IPS-15b (cell line): Measurements from ENCODE around the gene CALD1.

Experiments used
- H3K27me3 ChIP-seq: one replicate; pipeline ENCODE4 v1.6.1; 2013; ENCODE audit warnings: low read length; ENCODE audit not compliant: control insufficient read depth, insufficient read depth
- H3K36me3 ChIP-seq: one replicate; pipeline ENCODE4 v1.6.1; 2013; ENCODE audit warnings: low read length; ENCODE audit not compliant: control insufficient read depth, insufficient read depth
- H3K4me1 ChIP-seq: one replicate; pipeline ENCODE4 v1.6.1; 2013; ENCODE audit warnings: mild to moderate bottlenecking, low read length; ENCODE audit not compliant: control insufficient read depth, insufficient read depth
- H3K4me3 ChIP-seq: one replicate; pipeline ENCODE4 v1.5.1; 2013; ENCODE audit warnings: low read depth, low read length
- H3K9ac ChIP-seq: one replicate; pipeline ENCODE4 v1.6.1; 2013; ENCODE audit warnings: low read depth, mild to moderate bottlenecking, low read length
- H3K9me3 ChIP-seq: one replicate; pipeline ENCODE4 v1.6.1; 2013; ENCODE audit warnings: mild to moderate bottlenecking, low read length; ENCODE audit not compliant: control insufficient read depth, insufficient read depth

CALD1 gene

DNA sequence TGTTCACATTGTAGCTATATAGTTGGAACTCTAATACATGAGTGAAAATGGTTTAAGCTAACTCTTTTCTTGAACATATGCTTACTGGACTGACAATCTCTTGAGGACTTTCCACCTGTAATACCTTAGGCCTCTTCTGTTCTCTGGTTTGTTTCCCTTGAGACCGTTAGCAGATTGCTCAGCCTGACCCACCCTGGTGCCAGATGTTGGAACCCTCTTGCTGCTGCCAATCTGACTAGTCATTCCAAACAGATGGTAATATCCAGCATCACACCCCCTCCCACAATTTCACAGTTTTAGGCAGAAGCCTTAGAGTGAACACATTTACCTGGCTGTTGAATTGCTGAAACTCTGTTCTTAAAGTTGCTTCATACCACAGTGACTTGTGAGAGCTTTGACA lies 18.7 kb downstream of the CALD1 start:
- Histone ChIP-seq H3K27me3 (no peaks in the 10 kb centered on the region), H3K9me3 (no peaks in the 10 kb centered on the region), H3K9ac (no peak overlapping the region), H3K4me1 (no peaks in the 10 kb centered on the region), H3K4me3 (no peak overlapping the region), H3K36me3 (no peaks in the 10 kb centered on the region)

- Histone ChIP-seq H3K27me3 (no peaks in the 10 kb centered on the region), H3K36me3 (no peaks in the 10 kb centered on the region), H3K4me3 (no peak overlapping the region), H3K9me3 (no peaks in the 10 kb centered on the region), H3K9ac (no peak overlapping the region), H3K4me1 (no peaks in the 10 kb centered on the region)
These were observed 19.9 kb downstream of the CALD1 start for GRCh38 chr7:134799377-134799776.

- Histone ChIP-seq H3K4me1 (no peaks in the 10 kb centered on the region), H3K9ac (no peak overlapping the region), H3K9me3 (no peaks in the 10 kb centered on the region), H3K36me3 (no peaks in the 10 kb centered on the region), H3K27me3 (no peaks in the 10 kb centered on the region), H3K4me3 (no peak overlapping the region)
These were observed 23.3 kb downstream of the CALD1 start for GRCh38 chr7:134802762-134803161.

- Histone ChIP-seq H3K27me3 (no peaks in the 10 kb centered on the region), H3K9ac (no peak overlapping the region), H3K4me3 (no peak overlapping the region), H3K36me3 (no peaks in the 10 kb centered on the region), H3K9me3 (no peaks in the 10 kb centered on the region), H3K4me1 (no peaks in the 10 kb centered on the region)
These were observed 24.9 kb downstream of the CALD1 start for GRCh38 chr7:134804351-134804750.

DNA sequence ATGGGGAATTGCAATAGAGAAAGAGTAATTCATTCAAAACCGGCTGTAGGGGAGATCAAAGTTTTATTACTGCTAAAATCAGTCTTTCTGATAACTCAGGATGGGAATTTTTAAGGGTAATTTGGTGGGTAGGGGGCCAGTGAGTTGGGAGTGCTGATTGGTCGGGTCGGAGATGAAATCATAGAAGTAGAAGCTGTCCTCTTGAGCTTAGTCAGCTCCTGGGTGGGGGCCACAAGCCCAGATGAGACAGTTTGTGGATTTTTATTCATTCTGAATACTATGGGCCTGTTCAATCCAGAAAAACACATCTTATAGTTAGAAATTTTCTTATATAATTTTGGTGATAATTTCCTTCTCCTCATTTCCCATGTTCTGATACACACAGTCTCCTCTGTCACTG lies 25.4 kb downstream of the CALD1 start:
- no peak overlapping the region for H3K9ac ChIP-seq
- H3K9me3 ChIP-seq, result no peaks in the 10 kb centered on the region
- no peaks in the 10 kb centered on the region for H3K36me3 ChIP-seq
- H3K4me1 ChIP-seq, result no peaks in the 10 kb centered on the region
- H3K27me3 ChIP-seq, result no peaks in the 10 kb centered on the region
- H3K4me3 ChIP-seq, result no peak overlapping the region

- Histone ChIP-seq H3K36me3 (no peaks in the 10 kb centered on the region), H3K9ac (no peak overlapping the region), H3K4me3 (no peak overlapping the region), H3K4me1 (no peaks in the 10 kb centered on the region), H3K9me3 (no peaks in the 10 kb centered on the region), H3K27me3 (no peaks in the 10 kb centered on the region)
These were observed 26.8 kb downstream of the CALD1 start for GRCh38 chr7:134806197-134806596.

DNA sequence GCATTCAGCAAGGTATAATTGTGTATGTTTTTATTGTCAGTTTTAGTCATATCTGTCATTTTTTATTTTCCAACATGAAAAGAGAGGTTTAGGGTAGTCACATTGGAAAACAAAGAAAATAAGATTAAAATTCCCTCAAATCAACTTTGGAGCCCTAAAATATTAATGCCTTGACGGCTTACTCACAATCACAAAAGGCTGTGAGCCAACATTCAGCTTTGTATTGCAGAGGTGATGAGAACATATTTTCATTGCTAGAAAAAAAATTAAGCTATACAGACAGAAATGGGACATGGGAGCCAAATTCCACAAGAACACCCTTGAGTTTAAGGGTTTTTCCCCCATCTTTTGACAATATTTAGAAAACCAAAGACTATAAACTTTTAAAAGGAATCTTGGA lies 30.2 kb downstream of the CALD1 start:
- no peaks in the 10 kb centered on the region for H3K36me3 ChIP-seq
- no peaks in the 10 kb centered on the region for H3K4me1 ChIP-seq
- no peak overlapping the region for H3K9ac ChIP-seq
- H3K4me3 ChIP-seq, result no peak overlapping the region
- H3K27me3 ChIP-seq, result no peaks in the 10 kb centered on the region
- no peaks in the 10 kb centered on the region for H3K9me3 ChIP-seq

DNA sequence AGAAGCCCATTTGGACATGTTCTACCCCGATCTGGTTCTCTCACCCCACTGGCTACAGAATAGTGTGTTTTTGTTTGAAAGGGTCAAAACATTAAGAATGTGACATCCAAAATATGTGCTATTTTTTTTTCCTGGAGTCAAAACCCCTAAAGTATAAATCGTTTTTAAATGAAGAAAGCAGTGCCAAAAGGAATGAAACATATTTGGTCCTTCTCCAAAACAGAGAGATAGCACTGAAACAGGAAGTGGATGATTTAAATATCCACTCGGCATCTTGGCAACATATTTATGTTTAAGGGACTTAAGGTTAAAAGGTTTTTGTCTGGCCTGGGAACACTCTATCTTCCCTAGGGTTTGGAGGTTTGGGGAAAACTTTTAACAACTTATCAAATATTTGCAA lies 32.3 kb downstream of the CALD1 start:
- H3K9ac ChIP-seq, result no peak overlapping the region
- no peaks in the 10 kb centered on the region for H3K27me3 ChIP-seq
- no peaks in the 10 kb centered on the region for H3K4me1 ChIP-seq
- H3K9me3 ChIP-seq, result no peaks in the 10 kb centered on the region
- no peaks in the 10 kb centered on the region for H3K36me3 ChIP-seq
- no peak overlapping the region for H3K4me3 ChIP-seq

DNA sequence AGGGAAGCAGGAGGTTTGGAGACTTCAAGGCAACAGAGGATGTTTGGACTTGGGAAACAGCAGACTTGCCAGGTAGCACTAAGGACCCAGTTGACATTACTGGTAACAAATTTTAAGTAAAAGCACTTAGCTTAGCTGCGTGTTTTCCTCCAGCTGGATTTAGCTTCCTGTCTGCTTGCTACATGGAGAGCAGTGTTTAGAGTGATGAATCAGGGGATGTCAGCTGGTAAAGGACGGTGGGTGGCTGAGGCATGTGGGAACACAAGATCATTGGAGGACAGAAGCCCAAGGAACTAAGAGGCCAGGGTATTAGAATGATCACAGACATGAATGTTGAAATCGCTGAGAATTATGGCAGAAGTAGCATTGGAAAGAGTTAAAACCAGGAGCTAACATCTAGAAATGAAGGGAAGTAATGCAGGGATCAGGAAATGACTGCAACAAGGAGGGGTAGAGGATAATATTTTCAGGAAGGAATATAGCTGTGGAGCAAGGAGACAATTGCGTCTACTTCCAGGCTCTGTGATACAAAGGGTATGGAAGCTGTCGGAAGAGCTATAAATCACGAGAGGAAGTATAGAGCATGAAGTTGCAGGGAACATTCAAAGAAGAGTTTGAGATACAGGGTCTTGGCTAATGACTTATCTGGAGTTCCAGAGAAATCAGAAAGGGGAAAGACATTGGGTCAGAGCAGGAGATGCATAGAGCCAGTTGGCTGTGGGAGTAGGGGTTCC lies 34.4 kb downstream of the CALD1 start:
- Histone ChIP-seq H3K4me1 (no peaks in the 10 kb centered on the region), H3K27me3 (no peaks in the 10 kb centered on the region), H3K9ac (no peak overlapping the region), H3K9me3 (no peaks in the 10 kb centered on the region), H3K4me3 (no peak overlapping the region), H3K36me3 (no peaks in the 10 kb centered on the region)

GRCh38 chr7:134814730-134815364 lies 35.4 kb downstream of the CALD1 start:
- Histone ChIP-seq H3K36me3 (no peaks in the 10 kb centered on the region), H3K4me1 (no peaks in the 10 kb centered on the region), H3K9ac (no peak overlapping the region), H3K4me3 (no peak overlapping the region), H3K27me3 (no peaks in the 10 kb centered on the region), H3K9me3 (no peaks in the 10 kb centered on the region)

GRCh38 chr7:134818613-134819345 lies 39.3 kb downstream of the CALD1 start:
- Histone ChIP-seq H3K9ac (no peak overlapping the region), H3K27me3 (no peaks in the 10 kb centered on the region), H3K36me3 (no peaks in the 10 kb centered on the region), H3K4me3 (no peak overlapping the region), H3K9me3 (no peaks in the 10 kb centered on the region), H3K4me1 (no peaks in the 10 kb centered on the region)

GRCh38 chr7:134819401-134819800 lies 40.0 kb downstream of the CALD1 start:
- Histone ChIP-seq H3K36me3 (no peaks in the 10 kb centered on the region), H3K4me1 (no peaks in the 10 kb centered on the region), H3K4me3 (no peak overlapping the region)

More at GRCh38 chr7:134819401-134819800, 40.0 kb downstream of the CALD1 start:
- Histone ChIP-seq H3K9me3 (no peaks in the 10 kb centered on the region), H3K9ac (no peak overlapping the region), H3K27me3 (no peaks in the 10 kb centered on the region)
